GM13976 (cell line): Measurements from ENCODE around the gene UFC1.
A peak's percentile ranks its signal among the peaks of the same experiment; 100 is the strongest.

ENCODE experiments used
- DNase-seq: peaks from one replicate; pipeline ENCODE4 v3.0.0; 2012; ENCODE audit warnings: low spot score
- CTCF ChIP-seq: IDR thresholded peaks from 2 replicates; pipeline ENCODE4 v1.5.1; 2012; ENCODE audit warnings: borderline replicate concordance, mild to moderate bottlenecking; ENCODE audit not compliant: insufficient read depth; ENCODE audit errors: extremely low read depth, missing control alignments, control extremely low read depth
- in situ Hi-C: fragments of 300-500 bp; cut with MboI; formaldehyde crosslinking; loops from one replicate; pipeline ENCODE4 v1.12.0; 2022; ENCODE audit warnings: low sequenced_read_pairs, mixed read lengths, inconsistent platforms; ENCODE audit not compliant: unreplicated experiment

The UFC1 gene

DNA sequence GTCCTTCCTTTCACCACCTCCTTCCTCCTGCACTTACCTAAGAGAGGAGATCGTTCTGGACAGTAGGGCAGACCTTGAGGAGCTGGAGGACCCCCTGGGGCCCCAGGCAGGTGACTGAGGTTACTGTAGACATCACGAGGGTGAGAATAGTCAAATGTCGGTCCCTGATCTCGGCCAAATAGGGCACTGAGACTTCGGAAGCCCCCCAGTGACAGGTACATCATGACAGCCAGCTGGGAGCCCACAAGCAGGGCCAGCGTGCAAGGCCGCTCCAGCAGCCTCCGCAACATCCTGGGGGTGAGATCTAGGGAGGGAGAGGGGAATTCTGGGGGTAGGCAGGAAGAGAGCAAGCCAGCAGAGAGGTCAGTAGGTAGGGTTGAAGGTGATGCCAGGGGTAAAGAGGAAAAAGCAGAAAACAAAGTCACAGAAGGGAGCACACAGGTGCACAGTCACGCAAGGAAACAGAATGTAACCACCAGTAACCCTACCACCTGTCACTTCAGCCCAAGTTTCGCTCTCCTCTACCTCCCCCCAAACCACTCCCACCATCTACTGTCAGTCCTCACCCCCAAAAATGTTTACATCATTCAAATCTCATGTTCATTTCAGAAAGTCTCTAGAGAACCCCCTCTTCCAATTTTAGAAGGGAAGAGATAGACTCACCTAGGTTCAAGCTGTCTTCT is 22.1 kb downstream of the UFC1 start:
- in situ Hi-C loops, result no loop called here

DNA sequence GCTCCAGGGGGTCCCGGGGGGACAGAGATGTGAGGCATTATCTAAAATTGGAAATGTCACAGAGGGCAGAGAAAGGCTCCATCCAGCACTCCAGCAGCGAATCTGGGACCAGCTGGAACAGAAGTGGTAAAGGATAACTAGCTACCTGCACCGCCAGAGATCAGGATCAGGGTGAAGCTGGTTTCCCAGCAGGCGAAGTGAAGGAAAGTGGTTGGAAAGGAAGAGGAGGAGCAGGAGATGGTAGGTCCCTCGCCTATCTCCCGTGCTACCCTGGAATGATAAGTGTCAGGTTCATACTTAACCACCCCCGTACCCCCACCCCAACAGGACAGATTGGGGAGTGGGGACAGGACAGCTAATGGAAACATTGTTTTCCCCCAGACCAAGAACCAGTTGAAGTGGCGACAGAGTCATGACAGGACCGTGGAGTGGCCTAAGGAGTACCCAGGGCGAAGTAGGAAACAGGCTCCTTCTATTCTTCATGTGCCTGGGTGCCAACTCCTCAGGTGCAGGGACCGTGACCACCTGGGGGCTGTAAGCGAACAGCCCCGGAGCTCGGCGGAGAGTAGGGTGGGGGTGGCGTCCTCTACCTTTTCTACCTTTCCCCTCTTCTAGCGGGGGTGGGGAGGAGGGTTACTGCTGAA is 22.8 kb downstream of the UFC1 start:
- in situ Hi-C loops, result no loop called here
- no peak for TF ChIP-seq CTCF
- DNase-seq, result peak; percentile 22

More for the DNA sequence above, 22.1 kb downstream of the UFC1 start:
- DNase-seq, result peak; percentile 49
- TF ChIP-seq CTCF, result no peak

DNA sequence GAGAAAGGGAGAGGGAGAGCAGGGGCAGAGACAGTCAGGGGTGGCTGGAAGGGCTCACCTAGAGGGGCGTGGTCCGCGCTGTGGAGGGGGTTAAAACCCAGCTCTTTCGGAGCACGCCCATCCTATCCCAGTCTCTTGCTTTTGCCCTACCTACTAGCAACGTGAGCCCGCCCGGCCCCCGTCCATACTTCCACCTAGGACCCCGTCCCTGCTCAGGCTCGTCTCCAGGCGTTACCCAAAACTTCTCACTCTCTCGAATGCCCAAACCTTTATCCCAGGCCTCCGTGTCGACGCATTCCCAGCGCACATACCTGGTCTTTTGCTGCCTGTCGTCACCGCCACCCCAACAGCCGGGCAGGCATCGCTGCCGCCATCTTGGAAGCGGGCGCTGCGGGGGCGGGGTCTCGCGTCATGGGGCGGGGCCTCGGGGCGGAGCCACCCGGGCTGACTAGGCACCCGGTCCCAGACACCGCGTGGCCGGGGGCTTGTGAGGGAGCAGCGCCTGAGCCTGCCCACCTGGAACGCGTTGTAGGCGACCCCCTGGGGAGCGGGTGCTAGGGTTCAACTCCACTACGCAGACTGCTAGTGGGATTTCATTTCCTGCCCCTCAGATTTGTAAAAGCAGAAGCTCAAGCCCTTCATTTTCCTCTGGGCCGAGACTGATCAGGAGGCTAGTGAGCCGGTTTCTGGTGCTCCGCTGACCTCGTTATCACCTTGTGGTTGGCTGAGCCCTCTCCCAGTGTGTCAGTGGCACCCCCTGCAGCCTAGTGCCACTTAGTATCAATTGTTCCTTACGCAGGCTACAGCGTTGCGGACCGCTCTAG is 23.5 kb downstream of the UFC1 start, which contains the start of gene B4GALT3:
Gene B4GALT3, minus strand, starts transcription at position 396 of the 824 bp plus-strand sequence. CDS start 1,447 bp downstream, outside the sequence.
- peak; percentile 98 for DNase-seq
- no peak for TF ChIP-seq CTCF
- in situ Hi-C loops, result no loop called here

- TF ChIP-seq CTCF, result no peak
- in situ Hi-C loops, result no loop called here
- DNase-seq, result no peak
These were observed 24.1 kb downstream of the UFC1 start for GRCh38 chr1:161177936-161178244.

DNA sequence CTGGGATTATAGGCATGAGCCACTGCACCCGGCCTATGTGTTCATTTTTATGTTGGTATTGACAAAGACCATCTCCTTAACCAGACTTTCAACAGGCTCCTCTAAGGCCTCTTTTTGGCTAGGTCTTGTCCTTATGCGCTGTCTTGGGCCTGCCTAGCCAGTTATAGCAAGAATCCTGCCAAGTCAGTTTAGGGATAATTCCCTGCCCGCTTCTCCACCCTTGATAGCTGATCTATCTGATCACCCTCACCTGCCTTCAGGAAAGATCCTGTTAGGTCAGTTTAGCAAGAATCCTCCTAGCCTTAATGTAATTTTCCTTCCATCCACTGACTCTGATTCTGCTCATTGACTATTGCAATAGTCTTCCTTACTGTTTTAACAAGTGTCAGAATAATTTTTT is 25.9 kb downstream of the UFC1 start:
- DNase-seq, result no peak
- in situ Hi-C loops, result no loop called here
- no peak for TF ChIP-seq CTCF

DNA sequence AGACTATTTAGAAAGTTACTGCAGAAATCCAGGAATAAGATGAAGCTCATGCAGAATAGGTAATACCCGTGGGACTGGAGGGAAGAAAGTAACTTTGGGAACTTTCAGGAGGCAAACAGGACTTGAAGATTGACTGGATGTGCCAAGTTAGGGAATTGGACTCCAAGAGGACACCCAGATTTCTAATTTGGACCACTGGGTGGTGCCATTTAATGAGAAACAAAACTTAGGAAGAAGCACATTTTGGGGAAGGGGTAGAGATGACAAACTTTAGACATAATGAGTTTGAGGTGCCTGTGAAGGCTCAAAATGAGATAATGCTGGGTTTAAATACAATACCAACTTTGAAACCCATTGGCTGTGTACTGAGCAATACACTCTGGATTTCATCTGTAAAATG is 26.9 kb downstream of the UFC1 start:
- in situ Hi-C loops, result no loop called here
- no peak for TF ChIP-seq CTCF
- no peak for DNase-seq
